ENCODE results near the gene PITPNC1. TPM values are rescaled to one million over a fixed set of nuclear protein-coding genes. Genes with fewer than 3 reads are reported as not detected.
"Not testable (repeated sequence)": the region's sequence is repeated elsewhere in the genome, so short reads cannot be mapped to it uniquely, and the experiment has no call there.

The PITPNC1 gene
- polyA plus RNA-seq, 4 donors = 20.0 to 23.7 (median 20.5) TPM

GRCh38 chr17:67427424-67427823 lies 50.3 kb downstream of the PITPNC1 start:
- no peak for DNase-seq (ENCODE audit: low read depth in 4 of 4, low spot score in 2 of 4)

- DNase-seq (ENCODE audit: low read depth in 4 of 4, low spot score in 2 of 4) = not testable (repeated sequence)
Observed at GRCh38 chr17:67430515-67430914, 53.4 kb downstream of the PITPNC1 start.

- no peak for DNase-seq (ENCODE audit: low read depth in 4 of 4, low spot score in 2 of 4)
Observed at GRCh38 chr17:67431249-67432015, 54.4 kb downstream of the PITPNC1 start.

GRCh38 chr17:67433248-67433924 lies 56.3 kb downstream of the PITPNC1 start:
- no peak for DNase-seq (ENCODE audit: low read depth in 4 of 4, low spot score in 2 of 4)

GRCh38 chr17:67434061-67434525 lies 57.0 kb downstream of the PITPNC1 start:
- DNase-seq (ENCODE audit: low read depth in 4 of 4, low spot score in 2 of 4) = no peak

GRCh38 chr17:67435122-67435521 lies 58.0 kb downstream of the PITPNC1 start:
- no peak for DNase-seq (ENCODE audit: low read depth in 4 of 4, low spot score in 2 of 4)

GRCh38 chr17:67435786-67436185 lies 58.7 kb downstream of the PITPNC1 start:
- no peak for DNase-seq (ENCODE audit: low read depth in 4 of 4, low spot score in 2 of 4)

GRCh38 chr17:67436233-67436632 lies 59.2 kb downstream of the PITPNC1 start:
- no peak for DNase-seq (ENCODE audit: low read depth in 4 of 4, low spot score in 2 of 4)

- no peak for DNase-seq (ENCODE audit: low read depth in 4 of 4, low spot score in 2 of 4)
Observed at GRCh38 chr17:67438667-67439066, 61.6 kb downstream of the PITPNC1 start.

- no peak for DNase-seq (ENCODE audit: low read depth in 4 of 4, low spot score in 2 of 4)
Observed at GRCh38 chr17:67439269-67439668, 62.2 kb downstream of the PITPNC1 start.

- DNase-seq (ENCODE audit: low read depth in 4 of 4, low spot score in 2 of 4) = no peak
Observed at GRCh38 chr17:67440277-67441051, 63.4 kb downstream of the PITPNC1 start.

GRCh38 chr17:67441052-67441895 lies 64.2 kb downstream of the PITPNC1 start:
- DNase-seq (ENCODE audit: low read depth in 4 of 4, low spot score in 2 of 4) = no peak

GRCh38 chr17:67441896-67442219 lies 64.8 kb downstream of the PITPNC1 start:
- no peak for DNase-seq (ENCODE audit: low read depth in 4 of 4, low spot score in 2 of 4)

GRCh38 chr17:67442787-67443624 lies 65.9 kb downstream of the PITPNC1 start:
- no peak for DNase-seq (ENCODE audit: low read depth in 4 of 4, low spot score in 2 of 4)

GRCh38 chr17:67443931-67444595 lies 67.0 kb downstream of the PITPNC1 start:
- no peak for DNase-seq (ENCODE audit: low read depth in 4 of 4, low spot score in 2 of 4)

- no peak for DNase-seq (ENCODE audit: low read depth in 4 of 4, low spot score in 2 of 4)
Observed at GRCh38 chr17:67448449-67448848, 71.4 kb downstream of the PITPNC1 start.

GRCh38 chr17:67449065-67449464 lies 72.0 kb downstream of the PITPNC1 start:
- no peak for DNase-seq (ENCODE audit: low read depth in 4 of 4, low spot score in 2 of 4)

GRCh38 chr17:67449845-67450755 lies 73.0 kb downstream of the PITPNC1 start:
- no peak for DNase-seq (ENCODE audit: low read depth in 4 of 4, low spot score in 2 of 4)

All from left renal cortex interstitium (tissue), 4 donors.